Effector CD8-positive, alpha-beta T cell (primary cell): Measurements from ENCODE around the gene SLX9.
"Not testable (repeated sequence)": the region's sequence is repeated elsewhere in the genome, so short reads cannot be mapped to it uniquely, and the experiment has no call there.

Experiments
- DNase-seq: peaks from one replicate; lab custom pipeline; 2025; lab: John Stamatoyannopoulos, UW

The SLX9 gene

DNA sequence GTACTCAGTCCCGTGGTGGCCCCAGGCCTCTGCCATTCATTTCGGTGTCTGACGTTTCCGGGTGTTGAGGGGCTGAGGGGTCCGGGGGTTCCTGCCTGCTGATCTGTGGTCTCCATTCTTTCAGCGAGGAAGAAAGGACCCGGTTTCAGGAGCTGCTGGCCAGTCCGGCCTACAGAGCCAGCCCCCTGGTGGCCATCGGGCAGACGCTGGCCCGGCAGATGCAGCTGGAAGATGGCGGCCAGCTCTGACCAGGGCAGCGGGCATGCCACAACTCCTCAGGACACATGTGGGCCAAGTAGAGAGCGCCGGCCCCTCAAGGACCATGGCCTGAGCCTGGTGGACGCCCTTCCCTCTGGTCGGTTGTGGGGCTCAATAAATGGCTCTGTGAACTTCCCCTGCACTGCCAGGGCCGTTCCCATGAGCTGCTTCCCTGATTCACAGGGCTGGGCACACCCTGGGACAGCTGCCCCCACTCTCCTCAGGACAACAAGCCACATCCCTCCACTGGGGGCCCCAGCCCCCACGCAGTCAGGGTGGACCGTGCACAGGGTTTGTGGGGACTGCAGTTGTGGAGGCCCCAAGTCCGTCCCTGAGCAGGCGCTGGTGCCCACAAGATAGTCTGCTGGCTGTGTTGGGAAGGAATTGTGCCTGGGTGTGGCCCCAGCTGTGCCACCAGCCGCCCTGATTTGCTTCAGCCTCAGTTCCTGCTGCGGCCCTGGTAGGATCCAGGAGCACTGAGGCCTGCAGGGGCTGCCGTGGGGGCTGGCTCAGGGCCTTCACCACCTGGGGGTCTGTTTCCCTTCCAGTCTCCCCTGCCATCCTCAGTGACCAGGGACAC, 36.9 kb downstream of the SLX9 start:
- DNase-seq: not testable (repeated sequence)

DNA sequence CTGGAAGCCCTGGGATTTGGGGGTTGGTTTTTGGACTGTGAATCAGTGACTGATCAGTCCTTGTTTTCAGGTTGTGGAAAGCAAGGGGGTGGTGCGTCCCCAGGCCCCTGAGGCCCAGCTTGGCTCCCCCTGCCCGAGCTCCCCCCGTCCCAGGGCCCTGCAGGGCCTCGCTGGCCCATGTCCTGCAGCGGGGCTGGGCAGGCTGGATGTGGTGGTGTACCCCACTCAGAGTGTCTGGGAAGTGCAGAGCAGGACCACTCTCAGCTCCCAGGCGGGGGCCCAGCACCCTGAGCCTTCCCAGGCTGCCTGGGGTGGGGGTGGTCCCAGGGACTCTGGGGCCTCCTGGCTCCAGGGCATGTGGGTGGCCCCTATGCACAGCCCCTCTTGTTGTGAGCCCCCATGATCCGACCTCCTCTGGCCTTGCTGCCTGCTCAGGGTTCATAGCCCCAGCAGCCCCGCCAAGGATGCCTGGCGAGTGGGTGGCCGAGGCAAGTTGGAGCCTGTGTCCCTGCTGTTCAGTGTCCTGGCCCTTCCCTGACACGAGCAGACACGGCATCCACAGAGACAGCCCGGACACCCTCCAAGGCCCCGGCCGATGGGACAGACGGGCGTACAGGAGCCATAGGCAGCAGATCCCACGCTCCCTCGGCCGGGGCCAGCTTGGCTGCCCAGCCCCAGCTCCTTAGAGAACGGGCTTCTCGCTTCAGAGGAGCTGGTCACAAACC, 37.9 kb downstream of the SLX9 start:
- DNase-seq: no peak

DNA sequence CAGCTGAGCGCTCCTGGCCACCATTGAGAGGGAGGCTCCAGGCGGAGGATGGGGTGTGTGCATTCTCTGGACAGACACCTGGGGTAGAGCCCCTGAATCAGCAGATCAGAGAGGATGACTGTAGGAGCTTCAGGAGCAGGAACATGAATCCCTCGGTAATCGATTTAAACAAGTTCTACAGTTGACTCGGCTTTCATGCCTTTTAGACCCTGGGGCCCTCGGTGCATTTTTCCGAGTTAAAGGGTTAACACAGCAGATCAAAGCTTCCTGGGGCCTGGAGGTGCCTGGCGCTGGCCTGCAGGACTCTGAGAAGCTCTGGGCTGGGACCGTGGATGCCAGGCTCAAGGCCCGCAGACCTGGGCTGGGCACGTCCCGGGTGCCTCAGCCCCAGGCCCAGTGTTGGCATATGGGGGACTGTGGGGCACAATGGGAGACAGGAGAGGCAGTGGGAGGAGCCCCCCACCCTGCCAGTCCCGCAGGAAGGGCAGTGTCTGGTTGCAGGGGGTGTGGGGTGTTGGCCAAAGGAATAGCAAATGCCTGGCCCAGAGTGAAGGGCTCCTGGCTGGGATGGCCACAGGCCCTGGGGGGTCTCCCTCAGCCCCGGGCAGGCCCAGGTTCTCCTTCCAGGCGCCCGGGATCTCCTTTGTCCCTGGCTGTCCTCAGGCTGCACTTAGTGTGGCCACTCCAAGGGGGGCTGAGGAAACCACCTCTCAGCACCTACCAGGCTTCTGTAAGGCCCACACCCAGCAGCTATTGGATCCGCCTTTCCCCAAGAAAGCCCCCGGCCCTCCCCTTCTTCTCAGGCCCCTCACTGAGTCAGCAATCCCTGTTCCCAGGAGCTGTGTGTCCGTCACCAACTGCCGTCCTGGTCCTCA, 40.1 kb downstream of the SLX9 start:
- DNase-seq: no peak

DNA sequence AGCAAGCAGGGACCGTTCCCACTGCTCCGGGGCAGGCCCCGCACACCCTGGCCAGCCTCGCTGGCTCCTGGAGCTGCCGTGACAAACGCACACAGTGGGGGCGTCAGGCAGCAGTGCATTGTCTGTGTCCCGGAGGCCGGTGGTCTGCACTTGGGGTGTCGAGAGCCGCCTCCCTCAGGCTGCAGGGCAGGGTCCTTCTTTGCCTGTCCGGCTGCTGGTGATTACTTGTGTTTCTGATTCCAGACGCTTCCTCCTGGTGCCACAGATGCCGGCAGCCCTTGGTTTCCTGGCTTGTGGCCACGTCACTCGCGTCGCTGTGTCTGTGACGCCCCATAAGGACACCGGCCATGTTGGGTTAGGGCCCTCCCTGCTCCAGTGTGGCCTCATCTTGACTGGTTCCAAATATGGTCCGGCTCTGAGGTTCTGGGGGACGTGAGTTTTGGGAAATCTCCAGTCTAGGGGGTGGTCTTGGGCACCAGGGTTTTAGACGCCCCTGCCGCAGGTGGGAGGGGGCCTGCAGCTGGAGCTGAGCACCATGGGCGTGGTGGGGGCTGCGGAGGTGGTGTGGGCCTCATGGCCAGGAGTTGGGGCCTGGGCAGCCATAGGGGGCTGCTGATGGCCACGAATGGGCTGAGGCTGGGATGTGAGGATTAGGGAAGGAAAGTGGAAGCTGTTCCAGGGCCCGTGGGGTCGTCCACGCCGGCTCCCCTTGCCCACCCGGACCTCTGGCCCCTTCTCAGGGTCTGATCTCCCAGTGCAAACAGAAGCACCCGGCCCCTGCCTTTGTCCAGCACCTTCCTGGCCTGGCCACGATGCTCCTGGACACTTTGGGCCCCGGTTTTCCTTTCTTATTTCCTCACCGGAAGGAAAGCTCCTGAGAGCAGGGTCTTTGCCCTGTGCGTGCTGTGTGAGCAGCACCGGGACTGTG, 41.0 kb downstream of the SLX9 start:
- no peak for DNase-seq

DNA sequence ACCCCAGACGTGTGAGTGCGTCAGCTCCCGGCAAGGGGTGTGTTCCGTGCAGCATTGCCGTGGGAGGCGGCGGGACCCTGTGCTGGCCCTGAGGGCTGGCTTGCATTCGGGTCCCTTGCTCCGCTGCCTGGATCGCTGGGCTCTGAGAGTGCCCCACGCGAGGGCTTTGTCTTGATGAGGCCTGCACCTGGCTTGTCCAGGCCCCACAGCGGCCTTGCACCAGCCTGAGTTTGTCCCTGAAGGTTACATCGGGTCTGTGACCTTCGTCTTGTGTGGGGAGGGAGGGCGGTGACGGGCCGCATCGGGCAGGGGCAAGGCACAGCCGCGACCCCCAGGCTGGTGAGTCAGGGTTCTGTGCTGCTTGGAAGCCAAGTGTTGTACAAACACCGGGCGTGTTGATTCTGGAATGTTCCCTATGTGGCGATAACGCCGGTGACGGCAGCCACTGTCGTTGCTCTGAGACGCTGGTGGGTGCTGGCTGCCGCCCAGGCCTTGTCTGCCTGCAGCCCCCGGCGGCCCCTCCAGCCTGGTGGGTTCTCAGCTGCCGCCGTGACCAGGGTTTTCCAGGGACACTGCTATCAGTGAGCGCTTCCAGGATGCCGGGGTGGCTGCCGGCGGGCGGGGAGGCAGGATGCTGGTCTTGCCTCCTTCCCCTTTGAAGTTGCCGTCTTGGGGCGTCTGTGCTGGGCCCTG, 42.9 kb downstream of the SLX9 start:
- DNase-seq: no peak

DNA sequence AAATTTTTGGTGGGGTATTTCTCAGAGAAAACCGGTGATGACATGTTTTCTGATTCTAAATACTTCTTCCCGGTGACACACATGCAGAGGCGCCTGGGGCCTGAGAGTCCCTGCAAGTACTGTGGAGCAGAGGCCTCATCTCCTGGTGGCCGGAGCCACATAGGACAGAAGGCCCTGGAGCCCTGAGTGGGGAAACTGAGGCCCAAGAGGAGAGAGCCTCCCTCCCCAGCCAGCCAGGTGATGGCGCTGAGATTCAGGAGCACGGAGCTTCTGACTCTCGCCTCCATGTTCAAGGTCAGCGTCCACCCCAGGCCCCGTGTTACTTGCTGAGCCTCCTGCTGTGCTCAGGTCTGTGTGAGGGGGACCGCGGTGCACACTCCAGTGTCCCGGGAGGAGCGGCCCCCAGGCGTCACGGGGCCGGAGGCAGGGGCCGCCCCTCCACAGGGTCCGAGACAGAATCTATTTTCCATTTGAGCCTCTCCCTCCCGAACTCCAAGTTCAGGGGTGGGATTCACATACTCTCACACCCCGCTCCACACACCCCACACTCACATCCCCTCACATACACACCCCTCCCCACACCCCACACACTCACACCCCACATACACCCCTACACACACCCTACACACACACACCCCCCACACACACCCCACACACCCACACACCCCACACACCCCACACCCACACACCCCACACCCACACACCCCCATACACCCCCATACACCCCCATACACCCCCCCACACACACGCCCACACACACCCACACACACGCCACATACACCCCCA, 43.8 kb downstream of the SLX9 start:
- DNase-seq: no peak

DNA sequence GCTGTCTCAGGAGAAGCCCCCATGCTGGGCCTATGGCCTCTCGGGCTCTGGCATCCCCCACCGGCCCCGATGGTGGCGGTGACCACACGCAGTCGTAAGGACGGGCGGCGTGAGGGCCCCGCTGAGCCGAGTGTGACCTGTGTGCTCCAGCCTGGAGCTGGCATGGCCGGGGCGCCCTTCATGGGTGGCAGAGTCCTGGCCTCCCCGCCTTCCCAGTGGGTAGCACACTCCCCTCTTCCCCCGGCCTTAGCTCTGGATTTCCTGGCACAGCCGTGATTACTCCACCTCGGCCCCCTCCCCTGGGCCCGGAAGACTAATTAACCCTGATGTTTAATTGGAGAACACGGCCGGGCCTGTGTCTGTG, 44.6 kb downstream of the SLX9 start:
- DNase-seq: no peak

DNA sequence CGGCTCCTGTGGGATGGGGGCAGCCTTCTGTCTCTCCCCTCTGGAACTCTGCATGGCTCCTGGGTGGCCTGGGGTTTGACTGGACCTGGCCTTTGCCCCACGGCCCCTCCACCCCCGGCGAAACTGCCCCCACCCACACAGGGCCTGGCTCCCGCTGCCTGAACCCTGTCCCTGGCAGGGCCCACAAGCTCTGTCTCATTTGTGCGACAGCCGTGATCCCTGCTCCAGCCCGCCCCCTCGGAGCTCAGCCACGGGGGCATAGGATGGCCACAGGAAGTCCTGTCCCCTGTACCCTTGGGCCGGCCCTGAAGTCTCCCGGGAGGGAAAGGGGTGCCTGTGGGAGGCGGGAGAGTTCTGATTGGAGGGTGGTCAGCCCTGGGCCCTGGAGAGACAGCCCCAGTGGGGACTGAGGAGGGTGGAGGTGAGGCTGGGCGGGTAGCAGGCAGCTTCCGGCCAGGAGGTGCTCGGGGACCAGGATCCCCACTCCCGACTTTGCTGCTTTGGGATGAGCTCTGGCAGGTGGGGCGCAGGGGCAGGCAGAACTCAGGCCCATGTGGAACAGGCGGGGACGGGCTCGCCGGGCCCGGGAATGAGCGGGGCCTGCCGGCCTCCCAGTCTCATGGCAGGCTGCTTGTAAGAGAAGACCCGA, 45.1 kb downstream of the SLX9 start:
- DNase-seq: no peak

DNA sequence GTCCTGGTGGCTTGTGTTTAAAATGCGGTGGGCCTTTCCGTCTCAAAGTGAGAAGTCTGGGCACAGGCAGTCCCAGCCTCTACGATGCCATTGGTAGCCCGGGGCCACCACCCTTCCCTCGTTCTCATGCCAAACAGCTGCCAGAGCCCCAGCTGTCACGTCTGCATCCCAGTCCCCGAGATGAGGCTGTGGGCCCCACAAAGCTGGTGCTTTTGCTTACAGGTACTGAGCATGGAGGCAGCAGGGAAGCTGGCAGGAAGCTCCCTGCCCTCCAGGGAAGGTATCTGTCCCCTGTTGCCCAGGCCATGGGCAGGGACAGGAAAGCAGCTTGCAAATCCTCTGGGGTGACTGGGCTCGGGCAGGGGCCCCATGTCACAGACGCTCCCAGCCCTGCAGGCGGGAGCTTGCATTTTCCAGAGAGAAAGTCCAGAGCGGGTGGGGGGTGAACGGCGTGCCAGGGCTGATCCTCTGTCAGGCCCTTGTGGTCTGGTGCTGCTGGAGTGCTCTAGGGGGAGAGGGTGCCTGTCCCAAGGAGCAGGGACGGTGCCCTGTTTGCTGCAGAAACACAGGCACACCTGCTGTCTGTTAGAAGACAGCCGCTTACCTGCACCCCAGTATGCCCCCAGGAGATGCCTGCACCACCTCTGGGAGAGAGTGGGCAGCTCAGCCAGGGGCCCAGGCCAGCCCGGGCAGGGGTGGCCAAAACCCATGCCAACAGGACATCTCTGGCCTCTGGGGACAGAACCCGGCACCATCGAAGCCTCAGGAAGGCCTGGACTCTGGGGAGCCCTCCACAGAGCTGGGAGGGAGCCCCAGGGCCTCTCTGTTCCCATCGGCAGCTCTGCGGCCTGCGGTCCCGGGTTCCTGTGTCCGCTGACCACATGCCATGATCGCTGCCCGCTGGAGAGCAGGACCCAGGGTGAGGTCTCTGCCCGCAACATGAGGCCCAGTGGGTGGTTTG, 45.9 kb downstream of the SLX9 start:
- DNase-seq: no peak

DNA sequence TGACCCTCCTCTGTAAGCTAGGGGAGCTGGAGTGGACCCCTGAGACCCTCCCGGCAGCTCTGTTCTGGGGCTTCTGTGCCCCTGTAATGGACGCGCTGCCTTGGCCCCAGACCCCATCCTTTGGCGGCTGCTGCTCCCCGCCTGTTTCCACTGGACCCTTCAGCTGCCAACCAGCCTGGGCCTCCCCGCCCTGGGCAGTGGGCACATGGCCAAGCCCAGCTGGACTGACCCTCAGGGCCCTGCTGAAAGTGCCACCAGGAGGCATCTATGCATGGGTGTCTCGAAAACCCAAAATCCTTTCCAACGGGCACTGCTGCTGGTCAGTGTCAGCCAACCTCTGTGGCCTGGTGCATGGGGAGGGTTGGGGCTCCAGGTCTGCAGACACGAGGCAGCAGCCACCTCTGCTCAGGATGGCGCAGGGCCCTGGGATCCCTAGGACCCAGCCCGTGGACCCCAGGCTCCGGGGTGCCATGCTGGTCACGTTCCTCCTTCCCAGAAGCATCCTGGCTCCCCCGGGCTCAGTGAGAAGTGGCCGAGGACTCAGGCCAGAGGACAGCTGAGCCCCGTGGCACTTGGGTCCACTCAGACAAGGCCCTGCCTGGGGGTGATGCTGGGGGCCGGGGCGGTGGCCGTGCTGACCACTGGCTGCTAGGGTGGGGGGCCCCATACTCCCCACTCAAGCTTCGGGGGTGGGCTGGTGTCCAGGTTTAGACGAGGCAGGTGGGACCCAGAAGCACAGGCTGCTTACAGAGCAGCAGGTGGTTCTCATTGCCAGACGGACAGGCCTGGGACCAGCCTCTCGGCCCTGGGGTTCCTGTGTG, 46.9 kb downstream of the SLX9 start:
- no peak for DNase-seq

DNA sequence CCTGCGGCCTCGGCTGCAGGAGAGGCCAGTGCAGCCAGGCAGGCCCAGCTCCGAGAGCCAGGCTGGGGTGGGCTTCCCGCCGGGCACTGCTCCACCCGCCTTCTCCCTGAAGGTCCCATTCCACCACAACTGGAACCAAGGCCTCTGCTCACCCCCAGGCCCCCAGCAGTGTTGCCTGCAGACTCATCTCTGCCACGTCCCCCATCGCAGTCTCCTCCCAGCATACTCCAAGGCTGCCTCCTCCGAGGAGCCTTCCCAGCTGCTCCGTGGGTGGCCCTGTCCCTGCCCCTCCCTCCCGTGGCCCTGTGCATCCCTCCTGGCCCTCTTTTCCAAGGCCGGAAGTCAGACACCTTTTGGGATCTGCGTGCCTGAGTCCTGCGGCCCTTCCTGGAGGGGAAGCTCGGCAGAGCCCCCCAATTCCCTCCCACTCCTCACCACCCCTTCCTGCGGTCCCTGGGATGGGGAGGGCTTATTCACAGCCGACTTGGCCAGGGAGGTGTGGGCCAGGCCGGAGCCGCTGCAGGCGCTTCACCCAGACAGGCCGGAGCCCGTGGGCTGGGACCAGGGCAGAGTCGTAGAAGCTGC, 47.6 kb downstream of the SLX9 start:
- no peak for DNase-seq

DNA sequence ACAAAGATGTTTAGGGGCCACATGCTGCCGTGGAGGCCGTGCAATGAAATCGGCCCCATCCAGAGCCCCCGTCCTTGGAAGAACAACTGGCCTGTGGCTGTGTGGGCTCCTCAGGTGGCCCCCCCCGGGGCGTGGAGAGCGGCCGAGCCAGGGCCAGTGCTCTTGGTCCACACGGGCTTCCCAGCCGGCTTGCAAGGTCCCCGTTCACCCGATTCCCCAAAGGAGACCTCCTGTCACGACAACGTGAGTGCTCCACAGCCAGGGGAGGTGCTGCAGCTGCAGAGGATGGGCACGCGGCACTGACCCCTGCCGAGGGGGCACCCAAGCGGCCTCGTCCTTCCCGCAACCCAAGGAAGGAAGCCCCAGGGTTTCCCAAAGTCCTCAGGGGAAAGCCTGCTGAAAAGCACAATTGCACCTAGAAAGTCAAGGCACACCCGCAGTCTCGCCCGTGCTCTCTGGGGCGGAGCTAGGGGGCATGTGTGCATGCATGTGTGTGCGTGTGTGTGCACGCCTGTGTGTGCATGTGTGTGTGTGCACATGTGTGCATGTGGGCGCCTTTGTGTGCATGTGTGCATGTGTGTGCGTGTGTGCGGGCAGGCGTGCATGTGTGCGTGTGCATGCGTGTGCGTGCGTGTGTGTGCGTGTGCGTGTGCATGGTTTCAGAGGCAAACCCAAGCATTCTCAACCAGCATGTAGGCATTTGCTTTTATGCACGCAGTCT, 48.2 kb downstream of the SLX9 start:
- DNase-seq: no peak

DNA sequence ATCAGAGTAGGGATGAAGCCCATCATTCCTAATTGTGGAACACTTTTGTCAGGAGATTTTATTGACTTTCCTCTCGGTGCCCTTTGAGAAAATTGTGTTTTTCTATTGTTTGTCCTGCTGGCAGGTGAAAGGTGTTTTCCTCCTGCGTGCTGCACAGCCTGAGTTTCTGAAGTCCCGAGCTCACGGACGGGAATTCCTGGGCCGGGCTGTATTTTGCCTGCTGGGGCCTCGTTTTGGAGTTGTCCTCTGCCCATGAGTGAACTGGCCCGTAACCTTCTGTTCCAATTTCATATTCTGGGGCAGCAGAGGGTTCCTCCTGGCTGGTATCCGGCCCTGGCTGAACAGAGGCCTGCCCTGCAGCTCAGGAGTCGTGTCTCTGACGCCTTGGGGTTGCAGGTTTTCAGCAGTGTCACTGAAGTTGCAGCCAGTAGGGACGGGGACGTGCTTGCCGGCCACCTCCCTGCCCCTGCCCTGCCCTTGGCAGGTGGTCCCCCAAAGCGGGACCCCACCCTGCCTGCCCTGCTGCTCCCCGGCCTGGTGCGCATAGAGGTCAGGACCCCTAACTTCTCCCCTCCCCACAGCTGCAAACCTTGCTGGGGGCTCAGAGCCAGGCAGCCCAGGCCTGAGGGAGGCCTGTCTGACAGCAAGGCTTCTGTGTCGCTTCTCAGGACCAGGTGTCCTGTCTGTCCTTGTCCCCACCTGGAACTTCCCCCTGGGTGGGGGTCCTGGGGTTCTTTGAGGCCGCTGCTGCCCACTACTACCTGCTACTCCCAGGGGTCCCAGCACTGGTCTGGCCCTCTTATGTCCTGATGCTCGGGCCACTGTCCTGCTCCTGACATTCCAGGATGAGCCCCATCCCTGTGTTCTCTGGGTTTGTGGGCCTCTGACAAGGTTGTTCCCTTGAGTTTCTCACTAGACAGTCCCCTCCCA, 49.0 kb downstream of the SLX9 start:
- no peak for DNase-seq

DNA sequence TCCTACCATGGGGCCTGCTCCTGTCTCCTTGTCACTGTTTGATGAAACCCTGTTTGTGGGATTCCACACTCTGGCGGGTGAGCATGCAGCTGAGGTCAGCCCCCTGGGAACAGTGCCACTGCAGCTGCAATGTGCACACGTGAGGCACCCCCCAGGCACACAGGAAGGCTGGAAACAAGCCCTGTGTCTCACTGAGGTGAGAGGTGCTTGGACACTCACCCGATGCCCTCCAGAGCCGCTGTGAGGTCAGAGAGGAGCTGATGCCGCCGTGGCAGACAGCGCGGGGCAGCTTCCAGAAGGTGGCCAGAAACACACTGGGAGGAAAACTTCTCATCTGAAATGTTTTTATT, 49.7 kb downstream of the SLX9 start:
- no peak for DNase-seq
